Stimulated activated CD4-positive, alpha-beta T cell treated with anti-CD3 and anti-CD28 coated beads, Interleukin-1b, Interleukin-23, amount 100 ng/mL, for 4 hours (primary cell): ENCODE data around the gene CENPM.

Source experiments
- DNase-seq, 2 donors: peaks; one replicate each; pipeline ENCODE4 v3.0.0-alpha.2; 2020; ENCODE audit warnings: low read depth in 2 of 2

CENPM gene

DNA sequence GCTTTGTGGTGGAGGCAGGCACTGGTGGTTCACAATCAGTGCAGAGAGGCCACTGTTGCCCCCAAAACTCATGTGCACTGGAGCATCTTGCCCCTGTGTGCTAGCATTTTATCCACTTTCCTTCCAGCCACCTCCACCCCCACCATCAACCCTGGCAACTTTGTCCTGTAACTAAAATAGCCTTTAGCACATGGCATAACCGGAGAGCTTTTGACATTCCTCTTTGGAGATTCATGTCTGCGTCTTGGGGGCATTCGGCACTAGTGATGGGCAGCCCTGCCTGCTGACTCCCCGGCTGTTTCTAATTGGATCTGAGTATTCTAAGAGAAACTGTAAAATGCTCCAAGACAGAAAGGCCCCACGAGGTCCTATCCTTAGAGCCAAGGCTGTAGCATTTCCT, 47.8 kb downstream of the CENPM start:
- no peak for DNase-seq

DNA sequence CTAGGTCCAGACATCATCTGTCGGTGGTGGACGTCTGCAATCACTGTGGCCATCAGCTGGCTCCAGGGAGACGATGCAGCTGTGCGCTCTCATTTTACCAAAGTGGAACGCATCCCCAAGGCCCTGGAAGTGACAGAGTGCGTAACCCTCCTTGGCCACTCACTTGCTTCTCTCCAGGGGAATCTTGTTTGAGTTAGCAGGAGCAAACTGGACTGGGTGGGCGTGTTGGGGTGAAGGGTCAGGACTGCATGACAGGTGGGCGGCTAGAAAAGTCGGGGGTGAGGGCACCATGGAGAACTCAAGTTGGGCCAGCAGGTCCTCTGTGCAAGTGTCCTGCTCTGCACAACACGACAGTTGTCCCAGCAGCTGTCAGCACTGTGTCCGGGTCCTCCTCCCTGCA, 48.3 kb downstream of the CENPM start:
- DNase-seq, result no peak

DNA sequence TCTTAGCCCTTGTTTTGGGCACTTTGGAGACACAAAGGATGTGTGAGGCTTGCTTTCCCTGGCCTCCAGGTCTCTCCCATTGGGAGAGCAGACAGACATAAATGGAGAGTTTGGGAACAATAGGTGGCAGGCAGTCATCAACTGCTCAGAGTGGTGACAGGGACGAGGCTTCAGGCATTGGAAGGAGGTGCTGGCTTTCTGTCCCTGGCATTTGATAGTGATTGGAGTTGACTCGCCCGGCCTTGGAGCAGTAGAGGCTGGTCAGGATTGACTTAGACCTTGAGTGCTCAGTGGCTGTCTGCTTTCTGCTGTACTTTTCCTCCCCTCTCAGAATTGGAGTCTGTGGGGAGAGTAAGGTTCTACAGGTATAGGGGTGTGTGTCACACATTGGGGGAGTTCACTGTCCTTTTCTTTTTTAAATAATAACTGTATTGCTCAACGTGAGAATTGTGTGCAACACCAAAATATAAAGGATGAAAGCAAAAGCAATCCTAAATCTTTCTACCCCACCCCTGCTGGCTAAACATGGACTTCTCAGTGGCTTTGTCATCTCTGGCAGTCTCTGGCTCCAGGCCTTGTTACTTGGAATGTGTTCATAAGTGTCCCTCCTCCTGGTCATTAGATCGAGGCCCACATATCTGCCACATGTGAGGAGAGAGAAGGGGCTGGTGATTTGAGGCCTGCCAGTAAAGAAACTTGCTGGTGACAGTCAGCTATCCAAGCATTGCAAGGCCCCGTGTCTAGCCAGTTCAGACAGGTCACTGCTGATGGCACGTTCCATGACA, 53.2 kb downstream of the CENPM start:
- DNase-seq, result no peak

GRCh38 chr22:41892721-41893120, 54.2 kb downstream of the CENPM start:
- no peak for DNase-seq

DNA sequence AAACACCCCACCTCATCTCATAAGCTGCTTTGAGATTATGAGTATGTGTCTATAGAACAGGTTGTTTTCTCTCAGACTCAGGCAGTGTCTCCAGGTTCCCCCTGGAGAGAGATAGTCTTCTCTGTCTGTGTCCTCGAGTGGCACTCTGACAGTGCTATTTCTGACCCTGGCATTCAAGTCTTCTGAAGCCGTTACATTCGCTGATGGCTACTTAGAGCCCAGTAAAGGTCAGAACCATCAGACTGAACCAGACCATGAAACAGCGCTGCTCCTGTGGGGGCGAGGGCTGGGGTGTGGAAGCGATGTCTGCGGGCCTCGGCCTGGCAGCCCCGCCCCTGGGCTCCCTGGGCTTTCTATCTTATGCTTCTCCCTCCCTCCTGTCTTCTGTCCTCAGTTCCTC, 55.5 kb downstream of the CENPM start:
- DNase-seq, result no peak
